H1 (cell line): ENCODE measurements around the gene TNS4. TPM values are rescaled to one million over a fixed set of nuclear protein-coding genes. Genes with fewer than 3 reads are reported as not detected.

ENCODE experiments used
- CTCF ChIA-PET: fragments of 300-600 bp; sonication (Branson Sonifier 250); formaldehyde crosslinking; loops from one replicate; lab custom pipeline; 2021; ENCODE audit not compliant: partially characterized antibody; lab: Charles Lee
- POLR2A ChIA-PET: fragments of 300-600 bp; sonication (Branson Sonifier 250); formaldehyde crosslinking; loops from one replicate; lab custom pipeline; 2021; ENCODE audit warnings: inconsistent platforms; ENCODE audit not compliant: partially characterized antibody; lab: Charles Lee
- DNase-seq, 2 experiments: peaks; one replicate each; pipeline versions ENCODE4 v3.0.0 to v3.0.0-alpha.2; 2010 to 2022; ENCODE audit warnings: low spot score in 2 of 2, low read depth in 1 of 2, mixed read lengths in 1 of 2
- FAIRE-seq: peaks from 2 replicates; lab custom pipeline; 2011; peaks lifted over from hg19 to GRCh38; lab: Jason Lieb, UNC
- H2AFZ ChIP-seq: 2 replicates; pipeline ENCODE4 v1.8.1; 2012; ENCODE audit warnings: low read length, inconsistent platforms
- H2AK5ac ChIP-seq: 2 replicates; pipeline ENCODE4 v1.6.1; 2013; ENCODE audit warnings: low read depth, low read length
- H2BK120ac ChIP-seq: replicated peaks from 2 replicates; pipeline ENCODE3; 2013; ENCODE audit warnings: low read depth, low read length, inconsistent platforms
- H2BK12ac ChIP-seq: 2 replicates; pipeline ENCODE4 v1.6.1; 2013; ENCODE audit warnings: low read depth, low read length
- H2BK15ac ChIP-seq: 2 replicates; pipeline ENCODE4 v1.6.1; 2013; ENCODE audit warnings: low read length
- H2BK20ac ChIP-seq: 2 replicates; pipeline ENCODE4 v1.6.1; 2013; ENCODE audit warnings: low read length
- H2BK5ac ChIP-seq: 2 replicates; pipeline ENCODE4 v1.6.1; 2013; ENCODE audit warnings: low read depth, low read length
- H3K14ac ChIP-seq: 2 replicates; pipeline ENCODE4 v1.6.1; 2013; ENCODE audit warnings: inconsistent platforms; ENCODE audit not compliant: insufficient read length
- H3K18ac ChIP-seq: 2 replicates; pipeline ENCODE4 v1.6.1; 2013; ENCODE audit warnings: low read length; ENCODE audit errors: extremely low read depth
- H3K23ac ChIP-seq: 2 replicates; pipeline ENCODE4 v1.6.1; 2013; ENCODE audit warnings: inconsistent platforms; ENCODE audit not compliant: insufficient read length
- H3K23me2 ChIP-seq: 2 replicates; pipeline ENCODE4 v1.6.1; 2013; ENCODE audit warnings: low read depth, low read length
- H3K27ac ChIP-seq: 2 replicates; pipeline ENCODE4 v1.6.1; 2011; ENCODE audit warnings: low read depth, low read length, inconsistent platforms
- H3K27me3 ChIP-seq, 4 experiments: replicated peaks in 1 of 4; 1 replicate in 1 of 4; 2 replicates in 3 of 4; pipeline versions ENCODE4 v1.6.1 to v1.8.1; 2011 to 2013; ENCODE audit warnings: low read length in 3 of 4, mild to moderate bottlenecking in 3 of 4, inconsistent platforms in 2 of 4, mixed read lengths in 2 of 4, moderate library complexity in 1 of 4; ENCODE audit not compliant: control insufficient read depth in 3 of 4, insufficient read depth in 3 of 4; ENCODE audit errors: extremely low read depth in 1 of 4
- H3K36me3 ChIP-seq, 4 experiments: 2 replicates each; pipeline versions ENCODE4 v1.6.1 to v1.8.1; 2011 to 2013; ENCODE audit warnings: mild to moderate bottlenecking in 4 of 4, low read length in 3 of 4, moderate library complexity in 2 of 4, control low read depth in 1 of 4, inconsistent platforms in 1 of 4; ENCODE audit not compliant: insufficient read depth in 4 of 4, control insufficient read depth in 2 of 4
- H3K4ac ChIP-seq: replicated peaks from 2 replicates; pipeline ENCODE3; 2013; ENCODE audit warnings: low read length, low read depth, mixed read lengths, inconsistent platforms; ENCODE audit not compliant: insufficient read length
- H3K4me1 ChIP-seq, 4 experiments: replicated peaks in 1 of 4; 1 replicate in 1 of 4; 2 replicates in 3 of 4; pipeline versions ENCODE4 v1.6.1 to v1.8.1; 2011 to 2013; ENCODE audit warnings: low read length in 3 of 4, inconsistent platforms in 2 of 4, mixed read lengths in 1 of 4; ENCODE audit not compliant: insufficient read depth in 4 of 4, control insufficient read depth in 3 of 4
- H3K4me2 ChIP-seq, 2 experiments: 2 replicates each; pipeline versions ENCODE4 v1.6.1 to v1.8.1; 2011 to 2013; ENCODE audit warnings: low read depth in 2 of 2, low read length in 2 of 2, control low read depth in 1 of 2, inconsistent platforms in 1 of 2, mild to moderate bottlenecking in 1 of 2; ENCODE audit not compliant: insufficient read depth in 1 of 2
- H3K4me3 ChIP-seq, 4 experiments: fragments of 200-600, 300-600 bp in 1 of 4; sonication (generic), shearing (Covaris generic), sonication (Bioruptor Twin) in 1 of 4; 2 replicates each; pipeline versions ENCODE4 v1.5.1 to v1.8.1; 2011 to 2016; ENCODE audit warnings: low read length in 4 of 4, low read depth in 3 of 4, control low read depth in 2 of 4, inconsistent platforms in 2 of 4, mild to moderate bottlenecking in 2 of 4, mixed read lengths in 1 of 4, moderate library complexity in 1 of 4; ENCODE audit not compliant: insufficient read depth in 2 of 4; ENCODE audit errors: extremely low read depth in 1 of 4
- H3K56ac ChIP-seq: replicated peaks from 2 replicates; pipeline ENCODE3; 2013; ENCODE audit warnings: low read depth, mild to moderate bottlenecking, mixed read lengths, low read length, inconsistent platforms; ENCODE audit not compliant: insufficient read length
- H3K79me1 ChIP-seq: 2 replicates; pipeline ENCODE4 v1.6.1; 2013; ENCODE audit warnings: low read depth, low read length, control low read depth
- H3K79me2 ChIP-seq, 2 experiments: 2 replicates each; pipeline versions ENCODE4 v1.6.1 to v1.8.1; 2012 to 2013; ENCODE audit warnings: low read length in 2 of 2, mild to moderate bottlenecking in 2 of 2, inconsistent platforms in 1 of 2; ENCODE audit not compliant: insufficient read depth in 2 of 2, control insufficient read depth in 1 of 2
- H3K9ac ChIP-seq, 4 experiments: replicated peaks in 1 of 4; 1 replicate in 1 of 4; 2 replicates in 3 of 4; pipeline versions ENCODE4 v1.6.1 to v1.8.1; 2011 to 2013; ENCODE audit warnings: low read depth in 3 of 4, low read length in 3 of 4, control low read depth in 2 of 4, mild to moderate bottlenecking in 2 of 4, moderate library complexity in 2 of 4, inconsistent platforms in 1 of 4; ENCODE audit errors: extremely low read depth in 1 of 4
- H3K9me3 ChIP-seq, 2 experiments: 2 replicates each; pipeline versions ENCODE4 v1.6.1 to v1.8.1; 2012 to 2013; ENCODE audit warnings: mild to moderate bottlenecking in 2 of 2, moderate library complexity in 2 of 2, control low read depth in 1 of 2, inconsistent platforms in 1 of 2, low read depth in 1 of 2, low read length in 1 of 2, mixed read lengths in 1 of 2; ENCODE audit not compliant: insufficient read depth in 2 of 2
- H4K20me1 ChIP-seq, 2 experiments: replicated peaks in 1 of 2; 2 replicates each; pipeline versions ENCODE3 to v1.8.1; 2011 to 2013; ENCODE audit warnings: inconsistent platforms in 2 of 2, low read length in 2 of 2, mild to moderate bottlenecking in 1 of 2; ENCODE audit not compliant: insufficient read depth in 2 of 2, control insufficient read depth in 1 of 2
- H4K5ac ChIP-seq: 2 replicates; pipeline ENCODE4 v1.6.1; 2013; ENCODE audit warnings: low read length, low read depth, mixed read lengths, inconsistent platforms; ENCODE audit not compliant: insufficient read length
- H4K8ac ChIP-seq: 2 replicates; pipeline ENCODE4 v1.8.0; 2013; ENCODE audit warnings: mild to moderate bottlenecking, moderate library complexity, low read length, inconsistent platforms; ENCODE audit not compliant: insufficient read depth; ENCODE audit errors: extremely low read depth
- H4K91ac ChIP-seq: replicated peaks from 2 replicates; pipeline ENCODE3; 2013; ENCODE audit warnings: low read length, mixed read lengths, inconsistent platforms; ENCODE audit not compliant: insufficient read length
- CHD2 ChIP-seq: IDR thresholded peaks from 2 replicates; pipeline ENCODE4 v1.6.1; 2012; ENCODE audit warnings: low read length, improper control_type of control experiment
- GABPA ChIP-seq: IDR thresholded peaks from 2 replicates; pipeline ENCODE4 v1.6.1; 2011; ENCODE audit warnings: mild to moderate bottlenecking, low read length, moderate library complexity, borderline replicate concordance; ENCODE audit not compliant: insufficient read depth
- MAX ChIP-seq: IDR thresholded peaks from 2 replicates; pipeline ENCODE4 v1.6.1; 2012; ENCODE audit warnings: inconsistent platforms
- NANOG ChIP-seq: IDR thresholded peaks from 2 replicates; pipeline ENCODE4 v1.6.1; 2011; ENCODE audit warnings: low read length, low read depth, mild to moderate bottlenecking, inconsistent platforms; ENCODE audit not compliant: insufficient read depth, poor library complexity, severe bottlenecking
- NRF1 ChIP-seq: IDR thresholded peaks from 2 replicates; pipeline ENCODE4 v1.6.1; 2011; ENCODE audit warnings: mild to moderate bottlenecking, low read depth, low read length, improper control_type of control experiment
- RAD21 ChIP-seq, 2 experiments: IDR thresholded peaks in 1 of 2; conservative IDR thresholded peaks in 1 of 2; 2 replicates each; pipeline ENCODE4 v1.6.1; 2011; ENCODE audit warnings: low read depth in 2 of 2, low read length in 2 of 2, improper control_type of control experiment in 1 of 2, inconsistent platforms in 1 of 2, mild to moderate bottlenecking in 1 of 2, moderate library complexity in 1 of 2
- RBBP5 ChIP-seq: IDR thresholded peaks from 2 replicates; pipeline ENCODE4 v1.7.1; 2012; ENCODE audit warnings: low read depth, mild to moderate bottlenecking, inconsistent platforms, low read length, moderate library complexity, borderline replicate concordance
- RXRA ChIP-seq: IDR thresholded peaks from 2 replicates; pipeline ENCODE4 v1.6.1; 2011; ENCODE audit warnings: low read depth, mild to moderate bottlenecking, low read length, moderate library complexity; ENCODE audit not compliant: insufficient read depth
- SIRT6 ChIP-seq: IDR thresholded peaks from one replicate; pipeline ENCODE4 v1.7.1; 2012; ENCODE audit warnings: low read length, inconsistent platforms
- SP1 ChIP-seq: IDR thresholded peaks from 2 replicates; pipeline ENCODE4 v1.6.1; 2011; ENCODE audit warnings: low read depth, low read length
- SP4 ChIP-seq: IDR thresholded peaks from 2 replicates; pipeline ENCODE4 v1.6.1; 2012; ENCODE audit warnings: low read length, inconsistent platforms
- SRF ChIP-seq: IDR thresholded peaks from 2 replicates; pipeline ENCODE4 v1.6.1; 2011; ENCODE audit warnings: mild to moderate bottlenecking, low read depth, low read length, moderate library complexity
- TAF1 ChIP-seq: IDR thresholded peaks from 2 replicates; pipeline ENCODE4 v1.6.1; 2011; ENCODE audit warnings: mild to moderate bottlenecking, low read depth, low read length
- TEAD4 ChIP-seq: IDR thresholded peaks from 2 replicates; pipeline ENCODE4 v1.6.1; 2012; ENCODE audit warnings: low read depth, low read length, inconsistent platforms, mixed read lengths
- WGBS, 2 experiments: shearing (Covaris generic) in 1 of 2; methylation state at CpG; one replicate each; pipeline versions ENCODE4 v1.1.6 to v1.1.7; 2013 to 2015; ENCODE audit warnings: low lambda C conversion rate in 2 of 2, mixed read lengths in 2 of 2, inconsistent platforms in 1 of 2, low coverage in 1 of 2, missing lambda C conversion rate in 1 of 2; ENCODE audit not compliant: insufficient replicate concordance in 2 of 2, insufficient coverage in 1 of 2, insufficient read length in 1 of 2; ENCODE audit errors: extremely low coverage in 1 of 2, missing lambda C conversion rate in 1 of 2; 5-methylcytosine and 5-hydroxymethylcytosine counted together
- polyA plus RNA-seq, 7 experiments: library from polyadenylated mRNA; depleted of rRNA in 3 of 7; stranded (reverse) in 5 of 7; unstranded in 2 of 7; fragments of >200 nt in 5 of 7; fragments of 200-250 nt in 2 of 7; gene quantifications; 1 replicate in 5 of 7; 2 replicates in 1 of 7; 4 replicates in 1 of 7; pipeline versions ENCODE4 v1.2.1 to v1.2.3, GENCODE V29; 2011 to 2013; ENCODE audit warnings: missing spikeins in 2 of 7, mixed read lengths in 2 of 7
- total RNA-seq: library from RNA; stranded (reverse); fragmentation: NEBNext Ultra II Directional; extraction: Animal tissue kit (Norgen Biotek cat#: 25700); gene quantifications from 2 replicates; pipeline ENCODE4 v1.2.1, GENCODE V29; 2021

The TNS4 gene
- total and polyA plus RNA-seq, 2 of the 8 experiments (the other 6 are each of a cell fraction or from before 2014, with no cell fraction given): 0.20 to 0.21 TPM

GRCh38 chr17:40456396-40456951 is 44.9 kb downstream of the TNS4 start:
- Histone ChIP-seq H4K5ac (no peak overlapping the region), H3K79me2 (peaks cover 0 to 1% of the 10 kb centered on the region in 2 experiments; a peak in 1 of 4 replicates), H3K23me2 (no peaks in the 10 kb centered on the region; the same call in 1 of the 2 replicates), H3K9ac (no peak overlapping the region), H3K18ac (no peak overlapping the region), H3K14ac (no peak overlapping the region), H3K4me2 (no peak overlapping the region), H3K4me3 (no peak overlapping the region), H3K9me3 (no peaks in the 10 kb centered on the region), H2BK5ac (no peak overlapping the region), H3K23ac (no peak overlapping the region), H2BK12ac (no peak overlapping the region), H4K91ac (no peak overlapping the region), H3K4ac (no peak overlapping the region), H3K27me3 (no peaks in the 10 kb centered on the region), H2AK5ac (no peak overlapping the region), H3K36me3 (peaks cover 6 to 26% (median 10%) of the 10 kb centered on the region in 4 experiments; a peak in 7 of 8 replicates), H3K79me1 (no peaks in the 10 kb centered on the region), H2AFZ (no peak overlapping the region), H2BK20ac (no peak overlapping the region), H4K20me1 (no peaks in the 10 kb centered on the region), H3K27ac (no peak overlapping the region), H2BK120ac (no peak overlapping the region), H2BK15ac (no peak overlapping the region), H3K56ac (no peak overlapping the region), H4K8ac (no peak overlapping the region), H3K4me1 (peaks cover 0 to 13% (median 7%) of the 10 kb centered on the region in 4 experiments; a peak in 6 of 7 replicates)
- CTCF ChIA-PET: interaction anchor here (1.0 to 34.1 kb wide), 8 partner anchors 7 to 104 kb away, joined by 3 to 739 read pairs (median 8); partner anchors contain the start of gene IGFBP4
- POLR2A ChIA-PET: interaction anchor here (0.6 to 2.2 kb wide), 8 partner anchors 8 to 163 kb away, joined by 3 to 8 read pairs (median 4); partner anchors contain the start of gene IGFBP4
- WGBS, 2 experiments: 99% methylated on average over 11 of the region's 16 CpGs; no CpG with 5 or more reads in 1 of the 2 experiments
- no peak for DNase-seq
- FAIRE-seq: no peak
- no peak for TF ChIP-seq RBBP5
- no peak for TF ChIP-seq RAD21 (IDR thresholded peaks at IDR 0.05 in 1 of 2, conservative IDR thresholded peaks at IDR 0.05 in 1 of 2; ENCODE audit: low read depth in 2 of 2, low read length in 2 of 2)
- no peak for TF ChIP-seq MAX
- TF ChIP-seq SIRT6: no peak
- TF ChIP-seq NANOG: no peak
- no peak for TF ChIP-seq GABPA
- no peak for TF ChIP-seq NRF1
- no peak for TF ChIP-seq SP4
- no peak for TF ChIP-seq TEAD4
- no peak for TF ChIP-seq SP1
- TF ChIP-seq CHD2: no peak
- TF ChIP-seq RXRA: no peak
- no peak for TF ChIP-seq SRF
- TF ChIP-seq TAF1: no peak
